ENCODE results near the gene CRACR2B.

Gene CRACR2B

DNA sequence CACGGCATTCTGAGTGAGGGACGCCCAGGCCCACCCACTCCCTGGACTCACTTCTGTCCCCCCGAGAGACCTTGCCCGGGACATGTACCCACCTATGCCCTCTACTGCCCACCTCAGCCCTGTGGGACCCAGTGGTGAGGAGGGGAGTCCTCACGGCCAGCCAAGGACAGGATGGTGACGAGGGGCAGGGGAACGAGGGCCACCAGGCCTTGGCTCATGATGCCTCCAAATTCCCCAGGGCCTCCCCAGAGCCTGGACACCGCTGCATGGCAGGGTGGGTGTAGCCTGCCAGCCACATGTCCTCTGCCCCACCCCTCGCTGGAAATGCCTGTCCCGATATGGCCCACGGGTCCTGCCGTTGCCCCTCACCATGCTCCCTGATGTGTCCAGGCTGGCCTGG is 41.1 kb downstream of the CRACR2B start:
- DNase-seq (ENCODE audit: low spot score), result no peak

DNA sequence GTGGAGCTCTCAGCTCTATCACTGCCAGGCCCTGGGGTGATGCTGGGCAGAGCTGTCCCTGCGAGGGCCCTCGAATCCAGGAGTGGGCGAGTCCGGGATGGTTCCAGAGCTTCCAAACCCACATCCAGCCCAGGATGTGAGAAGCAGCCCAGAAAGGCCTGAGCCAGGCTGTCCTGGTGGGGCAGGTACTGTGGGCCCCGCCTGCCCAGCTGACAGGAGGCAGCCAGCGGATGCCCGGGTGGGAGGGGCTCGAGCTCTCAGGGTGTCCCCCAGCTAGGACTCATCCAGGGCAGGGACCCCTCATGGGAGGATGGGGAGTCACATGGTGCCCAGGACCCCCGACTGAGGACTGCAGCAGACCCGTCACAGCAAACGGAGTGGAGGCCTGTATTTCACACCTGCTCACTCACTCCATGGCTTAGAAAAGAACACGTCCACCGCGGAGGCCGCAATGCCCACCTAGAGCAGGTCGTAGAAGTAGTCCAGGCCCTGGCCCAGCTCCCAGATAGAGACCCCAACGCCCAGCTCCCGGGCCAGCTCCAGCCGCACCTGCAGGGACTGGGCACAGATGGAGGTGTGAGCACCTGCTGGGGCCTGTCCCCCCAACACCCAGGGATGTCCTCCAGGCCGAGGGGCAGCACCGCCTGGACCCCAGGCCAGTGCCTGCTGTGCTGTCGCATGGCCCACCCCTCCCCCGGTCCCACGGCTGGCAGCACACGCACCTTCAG is 41.8 kb downstream of the CRACR2B start:
- no peak for DNase-seq (ENCODE audit: low spot score)

DNA sequence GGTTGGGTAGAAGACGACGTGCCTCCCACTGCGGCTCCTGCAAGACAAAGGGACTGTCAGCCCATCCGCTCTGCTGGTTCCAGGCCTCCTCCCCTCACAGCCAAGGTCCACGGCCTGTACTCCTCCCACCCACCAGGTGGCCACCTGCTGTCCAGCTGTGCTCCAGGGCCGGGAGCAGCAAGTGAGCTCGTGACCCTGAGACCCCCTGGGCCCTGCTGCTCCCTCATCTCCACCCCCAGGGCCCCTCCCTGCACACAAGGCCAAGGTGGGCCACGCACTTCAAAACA is 42.4 kb downstream of the CRACR2B start:
- no peak for DNase-seq (ENCODE audit: low spot score)

DNA sequence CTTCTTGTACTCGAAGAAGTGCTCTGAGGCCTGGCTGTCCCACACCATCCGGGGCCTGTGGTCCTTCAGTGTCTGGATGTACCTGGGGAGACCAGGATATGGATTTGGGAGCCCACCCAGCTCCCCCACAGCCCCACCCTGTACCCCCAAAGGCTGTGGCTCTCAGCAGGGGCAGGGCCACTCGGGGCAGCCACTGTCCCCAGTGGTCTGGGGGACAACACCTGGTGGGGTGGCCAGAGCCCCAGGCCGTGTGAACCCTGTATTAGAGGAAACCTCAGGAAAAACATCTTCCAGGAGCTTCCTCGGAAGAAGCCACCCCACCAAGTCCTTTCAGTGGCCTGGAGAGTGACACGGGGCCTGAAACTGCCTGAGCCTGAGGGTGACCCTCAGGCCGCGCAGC is 42.7 kb downstream of the CRACR2B start:
- DNase-seq (ENCODE audit: low spot score), result no peak

DNA sequence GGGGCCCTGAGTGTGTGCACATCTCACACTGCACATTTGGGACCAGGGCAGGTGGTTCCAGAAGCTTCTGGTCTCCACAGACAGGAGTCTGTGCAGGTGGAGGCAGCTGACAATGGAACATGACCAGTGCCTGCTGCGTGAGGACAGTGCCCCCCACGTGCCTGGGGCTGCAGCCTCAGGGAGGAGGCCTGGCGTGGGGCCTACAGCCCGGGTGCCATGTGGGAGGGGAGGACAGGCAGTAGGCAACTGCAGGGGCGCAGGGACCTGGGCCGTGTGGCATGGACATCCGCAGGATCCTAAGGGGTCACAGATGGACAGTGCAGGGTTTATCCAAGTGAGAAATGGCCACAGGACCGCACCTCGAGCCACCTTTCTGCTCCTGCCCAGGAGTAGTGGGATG is 43.8 kb downstream of the CRACR2B start:
- no peak for DNase-seq (ENCODE audit: low spot score)

DNA sequence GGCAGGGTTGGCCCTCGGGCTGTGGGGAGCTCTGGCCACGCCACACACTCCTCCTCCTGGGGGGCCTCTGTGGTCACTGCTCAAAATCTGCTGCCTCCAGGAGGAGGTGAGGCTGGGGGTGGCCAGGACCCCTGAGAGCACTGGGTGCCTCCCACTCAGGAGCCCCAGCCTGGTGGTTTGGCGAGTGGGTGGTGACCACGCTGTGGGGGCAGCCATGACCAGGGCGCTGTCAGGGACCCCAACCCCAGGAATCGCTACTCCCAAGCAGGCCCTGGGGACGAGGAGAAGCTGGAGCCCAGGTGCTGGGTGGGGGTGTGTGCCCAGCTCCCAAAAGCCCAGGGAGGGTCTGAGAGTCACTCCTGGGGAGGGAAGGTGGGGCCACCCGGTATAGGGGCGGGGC is 45.1 kb downstream of the CRACR2B start:
- no peak for DNase-seq (ENCODE audit: low spot score)

DNA sequence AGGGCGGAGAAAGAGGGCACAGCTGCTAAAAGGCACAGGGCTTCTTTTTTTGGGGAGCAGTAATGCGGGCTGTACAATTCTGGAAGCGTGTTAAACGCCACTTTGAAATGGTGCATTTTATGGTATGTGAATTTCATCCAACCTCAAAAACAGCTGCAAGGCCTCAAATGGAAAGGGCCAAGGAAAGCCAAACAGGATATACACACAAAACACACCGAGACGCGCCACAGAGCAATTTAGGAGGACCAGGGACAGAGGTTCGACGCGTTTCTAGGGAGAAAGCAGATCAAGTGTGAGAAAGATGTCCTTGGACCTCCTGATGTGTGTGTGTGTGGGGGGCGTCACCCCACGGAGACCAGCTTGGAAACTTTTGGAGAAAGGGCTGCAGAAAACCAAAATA is 46.0 kb downstream of the CRACR2B start:
- no peak for DNase-seq (ENCODE audit: low spot score)

DNA sequence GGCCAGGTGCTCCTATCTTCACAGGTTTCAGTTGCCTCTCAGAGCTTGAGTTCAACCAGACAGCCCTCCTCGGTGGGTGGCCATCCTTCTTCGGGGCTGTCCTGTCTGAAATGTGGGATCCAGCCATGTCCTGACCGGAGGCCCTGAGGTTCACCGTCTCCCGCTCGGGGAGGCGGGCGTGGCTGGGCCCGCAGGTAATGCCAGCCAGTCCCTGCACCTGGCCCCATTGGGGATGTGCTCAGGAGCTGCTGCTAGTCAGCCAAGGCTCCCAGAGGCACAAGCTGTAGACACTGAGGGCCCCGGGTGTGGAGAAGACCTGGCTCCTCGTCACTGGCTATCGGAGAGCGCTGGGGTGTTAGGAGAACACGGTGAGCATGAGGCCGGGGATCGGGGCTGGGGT is 47.5 kb downstream of the CRACR2B start:
- DNase-seq (ENCODE audit: low spot score), result no peak

DNA sequence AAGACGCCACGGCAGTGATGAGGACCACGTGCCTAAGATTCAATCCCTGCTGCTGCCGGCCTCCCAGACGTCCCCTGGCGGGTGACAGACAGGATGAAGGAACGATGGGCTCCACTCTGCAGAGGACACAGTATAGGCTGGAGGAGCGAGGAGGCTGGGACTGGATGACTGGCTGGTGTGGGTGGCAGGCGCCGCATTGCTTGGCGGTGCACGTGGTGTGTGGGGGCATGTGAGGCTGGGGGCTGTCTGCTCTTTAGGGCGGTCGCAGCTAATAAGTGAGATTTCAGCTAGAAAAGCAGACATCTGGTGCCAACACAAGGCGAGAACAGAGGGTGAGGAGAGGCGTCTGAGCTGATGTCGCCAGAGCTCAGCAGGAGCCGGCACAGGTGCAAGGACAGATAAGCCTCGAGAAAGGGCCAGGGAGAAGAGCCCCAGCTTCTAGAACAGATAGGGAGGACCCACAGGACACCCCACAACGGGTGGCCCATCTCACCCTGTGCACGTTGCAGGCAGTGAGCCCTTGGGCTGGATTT is 48.1 kb downstream of the CRACR2B start:
- no peak for DNase-seq (ENCODE audit: low spot score)

DNA sequence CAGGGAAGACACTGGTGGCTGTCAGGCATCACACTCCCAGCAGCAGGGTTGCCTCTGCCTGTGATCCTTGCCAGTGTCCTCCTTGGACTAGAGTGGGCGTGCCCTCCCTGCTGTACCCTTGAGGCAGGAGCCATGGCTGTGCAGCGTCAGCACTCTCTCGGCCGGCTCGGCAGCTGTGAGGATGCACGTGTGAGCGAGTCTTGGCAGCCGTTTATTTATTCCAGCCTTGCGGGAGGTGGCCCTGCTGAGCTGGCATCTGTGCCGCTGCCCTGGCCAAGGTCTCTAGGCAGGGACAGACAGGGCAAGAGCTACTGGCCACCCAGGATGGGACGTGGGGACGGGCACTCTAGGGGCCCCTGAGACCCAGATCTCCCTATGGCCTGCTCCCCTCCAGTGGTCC is 48.8 kb downstream of the CRACR2B start:
- no peak for DNase-seq (ENCODE audit: low spot score)

DNA sequence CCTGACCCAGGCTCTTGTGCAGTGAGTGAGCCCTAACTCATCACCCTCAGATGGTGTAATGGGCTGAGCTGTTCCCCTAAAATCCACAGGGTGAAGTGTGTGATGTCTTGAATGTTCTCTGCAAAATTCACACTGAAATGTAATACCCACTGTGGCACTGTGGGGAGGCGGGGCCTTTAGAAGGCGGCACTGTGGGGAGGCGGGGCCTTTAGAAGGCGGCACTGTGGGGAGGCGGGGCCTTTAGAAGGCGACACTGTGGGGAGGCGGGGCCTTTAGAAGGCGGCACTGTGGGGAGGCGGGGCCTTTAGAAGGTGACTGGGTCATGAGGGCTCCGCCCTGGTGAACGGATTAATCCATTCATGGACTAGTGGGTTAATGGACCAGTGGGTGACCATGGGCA is 49.8 kb downstream of the CRACR2B start:
- DNase-seq (ENCODE audit: low spot score), result no peak

DNA sequence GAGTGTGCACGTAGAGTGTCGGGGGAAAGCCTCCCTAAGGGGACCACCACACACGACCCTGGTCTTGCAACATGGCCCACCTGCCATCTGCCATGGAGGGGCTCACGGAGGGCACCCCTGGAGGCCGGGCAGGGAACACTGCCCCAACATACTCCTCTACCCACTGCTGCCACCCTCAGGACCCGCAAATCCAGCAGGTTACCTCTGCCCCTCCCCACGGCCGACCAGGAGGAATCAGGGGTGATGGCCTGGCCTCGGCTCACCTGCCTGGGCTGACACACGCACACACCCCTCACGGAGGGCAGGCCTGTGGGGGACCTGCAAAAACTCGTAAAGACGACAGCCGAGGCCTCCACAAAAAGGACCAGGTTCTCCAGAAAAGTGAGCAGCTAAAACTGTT is 52.7 kb downstream of the CRACR2B start:
- DNase-seq (ENCODE audit: low spot score), result no peak

All from pons (tissue), 1 donor.